ENCODE measurements around the gene STK10. TPM values are rescaled to one million over a fixed set of nuclear protein-coding genes. Genes with fewer than 3 reads are reported as not detected.
A peak's percentile ranks its signal among the peaks of the same experiment; 100 is the strongest.

The STK10 gene
- total RNA-seq, 4 donors from 2014 or later = 14.1 to 30.4 (median 19.4) TPM

DNA sequence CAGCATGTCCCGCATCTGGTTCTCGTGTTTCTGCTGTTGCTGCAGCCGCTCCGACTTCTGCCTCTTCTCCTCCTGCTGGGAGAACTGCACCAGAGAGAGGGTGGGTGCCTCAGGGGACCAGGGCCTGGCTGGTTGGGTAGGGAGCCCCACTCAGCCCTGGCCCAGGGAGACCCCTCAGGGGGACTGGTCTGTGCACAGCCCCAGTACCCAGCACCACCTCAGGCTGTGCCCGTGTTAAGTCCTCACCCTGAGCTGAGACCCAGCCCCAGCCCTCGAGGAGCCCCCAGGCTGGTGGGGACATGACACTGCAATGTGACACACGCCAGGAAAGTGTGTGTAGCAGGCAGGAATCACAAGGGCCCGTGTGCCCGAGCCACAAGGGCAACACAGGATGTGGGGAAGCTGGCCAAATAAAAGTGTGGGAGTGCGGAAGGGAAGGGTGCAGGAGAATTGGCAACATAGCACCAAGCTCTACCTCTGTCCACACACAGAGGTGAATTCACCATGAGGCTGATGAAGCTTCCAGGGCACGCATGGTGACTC, 133.3 kb downstream of the STK10 start:
- Histone ChIP-seq H3K36me3 (peaks cover 0 to 91% of the 10 kb centered on the region in 2 donors), H3K4me1 (peaks cover 0 to 13% (median 0%) of the 10 kb centered on the region in 3 donors), H3K27ac (no peak overlapping the region), H3K4me3 (no peak overlapping the region), H3K27me3 (no peaks in the 10 kb centered on the region), H3K9me3 (no peaks in the 10 kb centered on the region)
- TF ChIP-seq, protein P1, sequence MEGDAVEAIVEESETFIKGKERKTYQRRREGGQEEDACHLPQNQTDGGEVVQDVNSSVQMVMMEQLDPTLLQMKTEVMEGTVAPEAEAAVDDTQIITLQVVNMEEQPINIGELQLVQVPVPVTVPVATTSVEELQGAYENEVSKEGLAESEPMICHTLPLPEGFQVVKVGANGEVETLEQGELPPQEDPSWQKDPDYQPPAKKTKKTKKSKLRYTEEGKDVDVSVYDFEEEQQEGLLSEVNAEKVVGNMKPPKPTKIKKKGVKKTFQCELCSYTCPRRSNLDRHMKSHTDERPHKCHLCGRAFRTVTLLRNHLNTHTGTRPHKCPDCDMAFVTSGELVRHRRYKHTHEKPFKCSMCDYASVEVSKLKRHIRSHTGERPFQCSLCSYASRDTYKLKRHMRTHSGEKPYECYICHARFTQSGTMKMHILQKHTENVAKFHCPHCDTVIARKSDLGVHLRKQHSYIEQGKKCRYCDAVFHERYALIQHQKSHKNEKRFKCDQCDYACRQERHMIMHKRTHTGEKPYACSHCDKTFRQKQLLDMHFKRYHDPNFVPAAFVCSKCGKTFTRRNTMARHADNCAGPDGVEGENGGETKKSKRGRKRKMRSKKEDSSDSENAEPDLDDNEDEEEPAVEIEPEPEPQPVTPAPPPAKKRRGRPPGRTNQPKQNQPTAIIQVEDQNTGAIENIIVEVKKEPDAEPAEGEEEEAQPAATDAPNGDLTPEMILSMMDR (IDR thresholded peaks at IDR 0.05) = no peak
- no peak for TF ChIP-seq EP300 (IDR thresholded peaks at IDR 0.05)
- no peak for TF ChIP-seq POLR2A (IDR thresholded peaks at IDR 0.05)
- TF ChIP-seq POLR2AphosphoS5 (IDR thresholded peaks at IDR 0.05) = no peak
- ATAC-seq = no peak
- 83 to 100% methylated on average over 1 of the region's 11 CpGs for WGBS, 2 donors (ENCODE audit: low coverage in 1 of 2)

DNA sequence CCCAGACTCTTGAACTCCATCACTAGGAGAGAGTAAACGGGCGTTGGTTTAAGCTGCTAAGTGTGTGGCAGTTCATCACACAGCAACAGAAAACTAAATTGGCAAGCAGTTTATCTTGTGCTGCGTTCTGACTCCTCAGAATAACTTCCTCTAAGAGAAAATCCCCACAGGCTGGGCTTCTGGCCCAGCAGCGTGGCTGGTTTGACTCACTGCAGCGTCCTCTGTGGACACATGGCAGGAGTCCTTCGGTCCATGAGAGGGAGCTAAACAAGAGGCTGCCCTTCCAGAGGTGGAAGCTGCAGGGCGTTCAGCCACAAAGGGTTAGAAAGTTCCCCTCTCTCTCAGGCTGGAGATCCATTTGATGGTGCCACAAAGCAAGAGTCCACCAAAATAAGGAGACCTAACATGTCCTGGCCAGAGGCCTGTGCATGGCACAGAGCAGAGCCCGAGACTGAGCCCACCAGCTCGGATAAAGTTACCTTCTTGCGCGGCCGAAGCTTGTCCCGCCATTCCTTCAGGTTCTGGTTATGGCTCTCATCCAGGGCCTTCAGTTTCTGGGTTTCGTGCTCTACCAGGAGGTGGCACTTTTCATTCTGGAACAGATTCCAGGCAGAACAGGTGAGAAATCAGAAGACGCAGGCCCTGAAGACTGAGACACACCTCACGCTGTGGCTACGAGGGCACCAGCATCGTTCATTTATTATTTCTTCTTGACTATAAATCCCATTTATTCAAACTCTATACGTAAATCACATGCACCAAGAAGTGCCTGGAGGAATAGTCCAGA, 135.4 kb downstream of the STK10 start:
- H3K27me3 ChIP-seq = no peaks in the 10 kb centered on the region
- WGBS, 2 donors (ENCODE audit: low coverage in 1 of 2) = 37% methylated on average over 6 of the region's 19 CpGs; no CpG with 5 or more reads in 1 of the 2 donors
- peaks cover 0 to 13% (median 0%) of the 10 kb centered on the region in 3 donors for H3K4me1 ChIP-seq
- peak; percentile 70 for ATAC-seq
- TF ChIP-seq POLR2AphosphoS5 (IDR thresholded peaks at IDR 0.05) (peak; percentile 13), POLR2A (IDR thresholded peaks at IDR 0.05) (no peak), EP300 (IDR thresholded peaks at IDR 0.05) (no peak)
- TF ChIP-seq, protein P1 (IDR thresholded peaks at IDR 0.05) = peak in 1 of 4 experiments; percentile 35
- peak overlapping the region in 3 of 4 donors; percentile 25 to 39 (median 27) for H3K27ac ChIP-seq
- peaks cover 0 to 88% of the 10 kb centered on the region in 2 donors for H3K36me3 ChIP-seq
- H3K4me3 ChIP-seq = no peak overlapping the region
- H3K9me3 ChIP-seq = no peaks in the 10 kb centered on the region

DNA sequence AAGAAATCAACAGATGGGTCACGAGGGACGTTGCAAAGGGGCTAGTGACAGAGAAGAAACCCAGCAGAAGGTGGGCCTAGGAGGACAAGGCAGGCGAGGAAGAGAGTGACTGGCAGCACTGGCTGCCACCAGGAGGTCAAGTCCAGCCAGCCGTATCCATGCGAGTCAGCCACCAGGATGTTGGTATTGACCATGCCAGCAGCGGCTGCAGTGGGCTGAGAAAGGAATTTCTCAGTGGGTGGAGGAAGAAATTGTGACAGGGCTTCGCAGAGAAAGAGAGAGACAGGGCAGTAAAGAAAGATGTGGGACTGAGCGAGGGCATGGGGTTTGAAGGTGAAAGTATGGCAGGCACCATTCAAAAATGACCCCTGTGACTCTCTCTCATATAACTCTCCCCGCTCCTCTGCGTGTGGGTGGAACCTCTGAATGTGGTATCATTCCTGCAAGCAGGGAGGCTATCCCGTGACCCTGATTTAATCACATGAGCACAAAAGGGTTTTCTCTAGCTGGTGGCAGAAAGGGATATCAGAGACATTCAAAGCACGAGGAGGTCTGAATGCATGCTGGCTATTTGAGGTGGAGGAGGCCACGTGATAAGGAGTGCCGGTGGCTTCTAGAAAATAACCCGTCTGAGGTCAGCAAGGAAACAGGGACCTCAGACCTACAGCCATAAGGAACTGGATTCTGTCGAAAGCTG, 136.2 kb downstream of the STK10 start:
- H3K36me3 ChIP-seq = peaks cover 0 to 88% of the 10 kb centered on the region in 2 donors
- 72 to 83% methylated on average over 13 to 15 of the region's 16 CpGs for WGBS, 2 donors (ENCODE audit: low coverage in 1 of 2)
- H3K27ac ChIP-seq = peak overlapping the region in 3 of 4 donors; percentile 25 to 39 (median 27)
- TF ChIP-seq POLR2A (IDR thresholded peaks at IDR 0.05) (no peak), EP300 (IDR thresholded peaks at IDR 0.05) (no peak), POLR2AphosphoS5 (IDR thresholded peaks at IDR 0.05) (no peak)
- TF ChIP-seq, protein P1 (IDR thresholded peaks at IDR 0.05) = no peak
- H3K4me1 ChIP-seq = peaks cover 0 to 13% (median 0%) of the 10 kb centered on the region in 3 donors
- ATAC-seq = no peak
- no peak overlapping the region for H3K4me3 ChIP-seq
- no peaks in the 10 kb centered on the region for H3K9me3 ChIP-seq
- no peaks in the 10 kb centered on the region for H3K27me3 ChIP-seq

DNA sequence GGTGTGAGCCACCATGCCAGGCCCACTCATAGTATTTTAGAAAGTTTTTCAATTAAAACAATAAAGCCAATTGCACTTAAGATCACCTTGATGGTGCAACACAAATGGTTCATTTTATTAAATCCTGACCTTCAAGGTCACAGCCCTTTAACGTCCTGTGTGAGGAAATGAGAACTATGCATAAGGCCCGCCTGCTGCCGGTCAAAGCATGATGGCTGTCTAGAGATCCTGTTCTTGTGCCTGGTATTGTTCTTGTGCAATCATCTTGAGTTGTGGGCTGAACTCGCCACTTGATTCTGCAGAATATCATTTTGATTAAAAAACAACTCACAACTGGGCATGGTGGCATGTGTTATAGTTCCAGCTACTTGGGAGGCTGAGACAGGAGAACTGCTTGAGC, 137.9 kb downstream of the STK10 start:
- Histone ChIP-seq H3K4me1 (peaks cover 0 to 13% (median 0%) of the 10 kb centered on the region in 3 donors), H3K27me3 (no peaks in the 10 kb centered on the region), H3K9me3 (no peaks in the 10 kb centered on the region), H3K27ac (no peak overlapping the region), H3K36me3 (peaks cover 0 to 78% of the 10 kb centered on the region in 2 donors), H3K4me3 (no peak overlapping the region)
- ATAC-seq = no peak
- TF ChIP-seq EP300 (IDR thresholded peaks at IDR 0.05) (no peak), POLR2AphosphoS5 (IDR thresholded peaks at IDR 0.05) (no peak), POLR2A (IDR thresholded peaks at IDR 0.05) (no peak)
- TF ChIP-seq, protein P1 (IDR thresholded peaks at IDR 0.05) = no peak
- WGBS, 2 donors (ENCODE audit: low coverage in 1 of 2) = 83 to 90% methylated on average over 3 to 4 of the region's 4 CpGs
